Stimulated activated CD4-positive, alpha-beta T cell treated with anti-CD3 and anti-CD28 coated beads, Interleukin-15, amount 100 ng/mL, for 1 hour (primary cell): ENCODE measurements around the gene DNAJC24.

Experiments
- DNase-seq, 2 donors: peaks; one replicate each; pipeline ENCODE4 v3.0.0-alpha.2; 2020; ENCODE audit warnings: low read depth in 1 of 2, low spot score in 1 of 2

DNAJC24 gene

GRCh38 chr11:31414338-31414737 is 44.7 kb downstream of the DNAJC24 start:
- DNase-seq = no peak

DNA sequence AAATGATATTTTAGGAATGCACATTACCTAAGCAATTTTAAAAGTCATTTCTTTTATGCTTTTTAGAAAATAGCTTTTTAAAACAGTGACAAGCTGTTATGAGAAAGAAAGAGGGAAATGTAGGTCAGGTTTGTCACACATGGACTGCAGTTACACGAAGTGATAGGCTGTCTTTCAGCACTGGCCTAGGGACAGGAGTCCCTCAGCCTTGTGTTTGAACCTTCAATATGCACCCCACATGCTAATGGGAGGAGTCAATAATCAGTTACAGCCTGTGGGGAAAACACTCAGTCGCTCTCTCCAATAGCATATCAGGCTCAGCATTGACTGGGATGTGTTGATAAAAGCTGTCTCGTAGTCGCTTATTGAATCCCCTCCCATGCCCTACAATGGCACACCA is 45.8 kb downstream of the DNAJC24 start:
- DNase-seq = no peak

DNA sequence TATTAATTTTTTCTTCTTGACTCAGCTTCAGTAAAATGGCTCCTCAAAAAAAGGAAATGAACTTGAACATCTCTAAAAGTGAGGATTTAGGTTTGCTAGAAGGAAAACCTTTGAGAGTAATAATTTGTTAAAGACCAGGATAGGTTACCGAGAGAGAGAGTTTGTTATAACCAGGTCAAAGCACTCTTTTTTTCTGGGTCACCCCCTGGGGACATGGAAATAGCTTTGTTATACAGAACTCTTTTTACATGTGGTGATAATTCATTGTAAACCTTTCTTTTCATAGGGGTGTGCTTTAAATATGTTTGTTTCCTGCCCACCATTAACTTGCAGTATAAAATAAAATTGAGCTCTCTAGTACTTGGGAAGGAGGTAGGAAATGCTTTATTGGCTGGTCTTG is 47.7 kb downstream of the DNAJC24 start:
- DNase-seq = no peak

DNA sequence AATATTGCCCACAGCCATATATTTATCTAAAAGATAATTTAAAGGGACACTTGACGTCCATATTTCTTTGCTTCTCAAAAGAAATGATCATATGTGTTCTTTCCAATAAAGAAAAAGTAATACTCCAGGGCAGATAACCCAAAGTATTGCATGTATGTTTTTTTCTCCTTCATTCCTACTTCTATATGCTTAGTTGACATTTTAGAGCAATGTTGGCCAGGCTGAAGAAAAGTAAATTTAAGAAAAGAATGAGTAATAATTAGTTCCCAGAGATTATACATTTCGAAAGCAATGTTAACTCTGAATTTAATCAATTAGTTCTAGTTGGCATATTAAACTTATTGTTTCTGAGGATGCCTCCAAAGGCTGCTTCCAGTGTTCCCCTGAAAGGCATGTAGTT is 48.2 kb downstream of the DNAJC24 start:
- DNase-seq = no peak

GRCh38 chr11:31419138-31419537 is 49.5 kb downstream of the DNAJC24 start:
- DNase-seq = no peak

DNA sequence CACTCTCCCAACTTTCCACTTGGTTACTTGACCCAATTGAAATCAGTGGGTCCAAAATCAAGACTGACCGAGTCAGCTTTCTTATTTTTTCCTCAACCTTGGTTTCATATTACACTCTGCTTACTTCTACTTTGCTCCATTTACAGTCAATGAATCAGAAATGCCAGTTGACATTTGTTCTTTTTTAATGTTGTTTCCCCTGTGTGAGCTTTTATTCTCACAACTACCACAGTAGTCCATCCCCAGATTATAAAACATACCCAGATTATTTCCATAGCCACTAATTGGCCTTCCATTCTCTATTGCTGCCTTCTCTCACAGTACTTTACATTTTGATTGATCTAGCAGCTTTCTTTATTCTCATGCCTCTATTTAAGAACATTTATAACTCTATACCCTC is 50.0 kb downstream of the DNAJC24 start:
- DNase-seq = no peak

- DNase-seq = no peak
Measured at GRCh38 chr11:31421820-31422219, 52.2 kb downstream of the DNAJC24 start.

GRCh38 chr11:31422703-31423102 is 53.0 kb downstream of the DNAJC24 start:
- no peak for DNase-seq

DNA sequence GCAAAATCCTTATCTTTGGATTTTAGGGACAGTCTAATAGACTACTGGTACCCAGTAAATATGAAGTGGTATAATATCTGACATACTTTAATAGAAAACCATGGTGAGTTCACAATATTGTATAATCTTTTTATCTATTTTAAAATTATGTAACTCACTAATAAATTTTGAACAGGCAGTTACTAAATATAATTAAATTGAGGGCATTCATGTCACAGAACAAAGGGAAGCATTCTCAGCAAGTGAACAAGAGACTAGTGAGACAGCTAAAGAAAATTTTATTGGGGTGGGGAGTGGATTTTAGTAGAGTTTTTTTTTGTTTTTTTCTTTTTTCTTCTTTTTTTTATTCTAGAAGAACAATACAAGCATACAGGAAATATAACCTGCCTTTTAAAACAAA is 55.0 kb downstream of the DNAJC24 start:
- DNase-seq = no peak

DNA sequence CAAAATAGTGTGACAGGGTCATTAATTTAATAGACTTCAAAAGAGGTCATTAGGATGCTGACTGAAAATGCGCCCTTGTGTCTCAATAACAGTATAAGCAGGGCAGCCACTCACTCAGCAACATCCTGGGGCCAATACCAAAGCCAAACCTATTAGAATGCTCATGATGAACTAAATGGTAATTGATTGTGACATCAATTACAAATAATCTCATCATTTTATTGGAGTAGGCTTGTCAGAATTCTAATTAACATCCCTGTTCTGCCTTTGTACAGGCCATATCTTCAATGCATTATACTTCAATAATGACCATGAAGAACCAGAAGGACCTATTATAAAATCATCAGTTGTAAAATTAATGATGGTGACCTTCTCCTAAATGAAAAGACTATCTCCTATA is 64.2 kb downstream of the DNAJC24 start:
- no peak for DNase-seq

- no peak for DNase-seq
Measured at GRCh38 chr11:31437742-31438435, 68.2 kb downstream of the DNAJC24 start.

DNA sequence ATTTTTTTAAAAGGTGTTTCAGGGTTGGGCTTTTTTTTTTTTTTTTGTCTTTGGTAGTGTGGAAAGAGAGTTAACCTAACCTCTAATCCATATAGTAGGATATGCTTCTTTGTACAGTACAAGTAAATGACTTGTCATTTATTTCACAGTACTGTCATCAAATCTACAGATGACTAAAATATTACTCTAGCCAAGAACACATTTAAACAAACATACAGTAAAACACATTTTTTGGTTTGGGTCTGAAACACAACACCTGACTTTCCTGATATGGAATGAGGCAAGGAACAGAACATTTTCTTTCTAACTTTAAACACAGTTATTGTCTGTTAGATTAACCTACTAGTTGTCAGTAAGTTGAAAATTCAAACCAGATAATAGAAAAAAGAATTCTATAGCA is 71.6 kb downstream of the DNAJC24 start:
- no peak for DNase-seq

DNA sequence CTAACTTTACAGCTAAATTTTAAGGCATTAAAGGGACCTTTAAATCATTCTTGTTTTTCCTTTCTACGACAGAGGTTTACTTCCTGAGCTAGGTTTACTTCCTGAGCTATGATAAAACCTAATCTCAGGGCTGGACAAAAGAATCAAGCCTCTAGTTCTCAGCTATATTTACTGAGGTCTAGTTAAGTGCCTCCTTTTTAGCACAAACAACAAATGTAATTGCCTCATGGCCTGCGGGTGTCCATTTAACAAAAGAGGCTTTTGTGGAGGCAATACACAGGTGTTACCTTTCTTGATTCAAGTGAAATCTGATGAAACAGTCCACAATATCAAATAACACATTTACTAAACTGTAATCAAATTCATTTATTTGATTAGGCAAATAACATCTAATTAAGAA is 72.4 kb downstream of the DNAJC24 start:
- DNase-seq = no peak

GRCh38 chr11:31443802-31444201 is 74.1 kb downstream of the DNAJC24 start:
- no peak for DNase-seq

DNA sequence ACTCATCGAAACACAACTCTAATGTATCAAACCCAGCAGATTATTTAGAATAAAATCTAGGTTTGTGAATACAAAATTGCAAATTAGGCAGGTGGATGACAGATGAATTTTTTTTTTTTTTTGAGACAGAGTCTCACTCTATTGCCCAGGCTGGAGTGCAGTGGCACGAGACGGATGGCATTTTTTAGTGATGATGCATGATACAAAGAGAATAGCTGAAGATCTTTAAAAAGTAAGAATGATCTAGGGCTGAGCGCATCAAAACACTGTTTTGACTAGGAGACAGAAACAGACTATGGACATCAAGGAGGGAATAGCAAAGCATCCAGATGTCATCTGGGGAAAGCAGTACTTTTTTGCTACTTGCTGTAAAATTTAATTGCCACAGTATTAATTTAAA is 76.0 kb downstream of the DNAJC24 start:
- no peak for DNase-seq

GRCh38 chr11:31449040-31449439 is 79.4 kb downstream of the DNAJC24 start:
- no peak for DNase-seq

DNA sequence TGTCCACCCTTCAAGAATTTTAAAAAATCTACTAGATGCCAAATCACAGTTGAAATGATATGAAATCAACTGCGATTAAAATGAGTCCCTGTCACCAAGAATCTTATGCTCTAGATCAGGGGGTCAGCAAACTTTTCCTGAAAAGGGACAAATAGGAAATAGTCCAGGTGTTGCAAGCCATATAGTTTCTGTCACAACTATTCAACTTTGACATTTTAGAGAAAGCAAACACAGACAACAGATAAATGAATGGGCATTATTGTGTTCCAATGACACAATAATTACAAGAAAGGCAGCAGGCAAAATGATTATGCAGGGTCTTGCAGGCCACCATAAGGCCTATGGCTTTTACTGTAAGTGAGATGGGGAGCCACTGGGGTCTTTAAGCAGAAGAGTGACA is 81.2 kb downstream of the DNAJC24 start:
- no peak for DNase-seq

GRCh38 chr11:31455177-31455576 is 85.5 kb downstream of the DNAJC24 start:
- no peak for DNase-seq

DNA sequence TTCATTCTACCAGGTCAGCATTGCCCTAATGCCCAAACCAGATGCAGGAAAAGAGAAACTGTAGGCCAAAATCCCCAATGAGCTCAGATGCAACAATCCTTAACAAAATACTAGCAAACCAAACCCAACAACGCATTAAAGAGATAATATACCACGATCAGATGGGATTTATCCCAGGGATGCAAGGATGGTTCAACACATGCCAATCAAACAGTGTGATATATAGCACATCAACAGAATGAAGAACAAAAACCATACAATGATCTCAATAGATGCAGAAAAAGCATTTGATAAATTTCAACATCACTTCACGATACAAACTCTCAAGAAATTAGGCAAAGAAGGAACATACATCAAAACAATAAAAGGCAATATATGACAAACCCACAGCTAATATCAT is 94.8 kb downstream of the DNAJC24 start:
- no peak for DNase-seq

- DNase-seq = no peak
Measured at GRCh38 chr11:31474083-31474482, 104.4 kb downstream of the DNAJC24 start.

GRCh38 chr11:31477528-31478222 is 108.0 kb downstream of the DNAJC24 start:
- DNase-seq = no peak

- no peak for DNase-seq
Measured at GRCh38 chr11:31478223-31478590, 108.5 kb downstream of the DNAJC24 start.

DNA sequence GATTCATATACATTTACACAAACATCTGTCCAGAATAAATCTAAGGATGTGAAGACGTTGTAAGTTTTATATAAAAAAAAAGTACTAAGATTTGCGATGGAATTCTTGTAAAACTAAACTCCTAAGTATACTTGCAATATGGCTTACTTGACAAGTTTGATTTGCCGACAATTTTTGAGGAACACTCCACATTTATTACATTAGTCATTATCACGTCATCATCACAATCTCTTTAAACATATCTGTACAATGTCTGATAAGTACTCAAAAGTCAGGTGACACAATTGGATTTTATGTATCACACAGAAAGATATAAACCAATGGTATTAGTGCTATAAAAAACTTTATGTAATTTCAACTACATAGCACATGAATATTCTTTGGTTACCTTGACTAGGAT is 109.4 kb downstream of the DNAJC24 start:
- no peak for DNase-seq
